Thyroid gland (tissue), 4 donors: Measurements from ENCODE around the gene POLR3GL. TPM values are rescaled to one million over a fixed set of nuclear protein-coding genes. Genes with fewer than 3 reads are reported as not detected.

Experiments used
- DNase-seq, 2 donors: peaks; one replicate each; pipeline ENCODE4 v3.0.0-alpha.2; 2019
- H3K27ac ChIP-seq, 3 donors: fragments of 200-600 bp; sonication (generic); 1 replicate in 2 of 3; 2 replicates in 1 of 3; pipeline ENCODE4 v1.5.1; 2016 to 2019; ENCODE audit warnings: mild to moderate bottlenecking in 1 of 3, moderate library complexity in 1 of 3
- H3K27me3 ChIP-seq: fragments of 200-600 bp; sonication (generic); one replicate; pipeline ENCODE4 v1.5.1; 2019
- H3K36me3 ChIP-seq, 2 donors: fragments of 200-600 bp; sonication (generic); one replicate each; pipeline ENCODE4 v1.5.1; 2016 to 2019
- H3K4me1 ChIP-seq, 2 donors: fragments of 200-600 bp; sonication (generic); one replicate each; pipeline ENCODE4 v1.5.1; 2017 to 2019
- H3K4me3 ChIP-seq, 3 donors: fragments of 200-600 bp; sonication (generic); replicated peaks in 1 of 3; 1 replicate in 2 of 3; 2 replicates in 1 of 3; pipeline ENCODE4 v1.5.1; 2016; ENCODE audit warnings: mild to moderate bottlenecking in 1 of 3
- H3K9me3 ChIP-seq: fragments of 200-600 bp; sonication (generic); one replicate; pipeline ENCODE4 v1.5.1; 2017
- POLR2A ChIP-seq, 2 donors: fragments of 450-650 bp; IDR thresholded peaks; one replicate each; pipeline ENCODE4 v1.6.1; 2017; ENCODE audit warnings: antibody characterized with exemption in 2 of 2, mild to moderate bottlenecking in 2 of 2, moderate library complexity in 1 of 2
- WGBS, 2 donors: methylation state at CpG; one replicate each; pipeline ENCODE4 v1.1.5; 2017; 5-methylcytosine and 5-hydroxymethylcytosine counted together
- intact Hi-C: fragments of 100-400 bp; cut with DNase I; formaldehyde crosslinking; loops from one replicate; pipeline ENCODE4 v1.15.1; 2023
- total RNA-seq, 4 donors: library from RNA; depleted of rRNA; stranded (reverse); fragments of >200 nt; gene quantifications; one replicate each; pipeline ENCODE4 v1.2.3, GENCODE V29; 2016
- TF ChIP-seq, protein P1 (sequence below), 6 experiments: fragments of 200-600 bp in 3 of 6; fragments of 450-650 bp in 3 of 6; sonication (generic) in 3 of 6; IDR thresholded peaks; one replicate each; pipeline ENCODE4 v1.5.1; 2016 to 2019; ENCODE audit warnings: antibody characterized with exemption in 6 of 6, mild to moderate bottlenecking in 2 of 6, inconsistent platforms in 1 of 6, moderate library complexity in 1 of 6

POLR3GL gene
- total RNA-seq, 4 donors from 2014 or later, result 12.5 to 36.4 (median 22.7) TPM

DNA sequence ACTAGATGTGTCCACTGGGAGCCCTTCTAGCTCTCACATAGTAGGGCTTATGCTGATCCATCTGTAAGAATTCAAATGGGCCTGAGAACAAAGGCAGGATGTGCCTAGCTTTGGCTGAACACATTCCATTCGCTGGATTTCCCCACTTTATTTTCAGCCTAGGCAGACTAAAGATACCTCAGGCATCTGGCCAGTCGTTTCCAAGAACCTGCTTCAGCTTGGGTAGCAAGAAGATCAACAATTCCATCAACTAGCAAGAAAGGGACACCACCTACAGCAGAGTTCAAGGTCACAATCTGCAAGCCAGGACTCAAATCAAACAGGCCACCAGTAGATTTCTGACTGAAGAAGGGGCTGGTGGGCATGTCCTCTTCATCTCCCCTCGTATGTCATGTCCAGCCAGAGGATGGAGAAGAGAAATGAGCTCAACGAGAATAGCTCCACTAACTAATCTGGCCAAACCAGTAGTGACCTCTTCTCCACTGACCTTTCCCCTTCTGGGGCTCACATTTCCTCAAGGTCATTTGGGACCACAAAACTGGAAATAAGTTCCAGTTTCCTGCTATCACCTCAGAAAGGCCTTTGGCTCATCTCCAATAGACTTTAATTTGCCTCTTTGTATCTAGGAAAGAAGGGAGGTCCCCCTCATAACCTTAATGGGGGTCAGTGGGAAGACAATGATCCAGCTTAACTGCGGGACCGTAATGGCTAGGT lies 17.7 kb downstream of the POLR3GL start:
- intact Hi-C loops, result no loop called here
- Histone ChIP-seq H3K9me3 (no peaks in the 10 kb centered on the region), H3K36me3 (no peaks in the 10 kb centered on the region), H3K4me1 (peaks cover 66 to 91% of the 10 kb centered on the region in 2 donors), H3K4me3 (no peak overlapping the region), H3K27me3 (no peaks in the 10 kb centered on the region), H3K27ac (peak overlapping the region; percentile 91 to 98 (median 96))
- peak in 1 of 2 donors; percentile 7 for DNase-seq
- TF ChIP-seq, protein P1, sequence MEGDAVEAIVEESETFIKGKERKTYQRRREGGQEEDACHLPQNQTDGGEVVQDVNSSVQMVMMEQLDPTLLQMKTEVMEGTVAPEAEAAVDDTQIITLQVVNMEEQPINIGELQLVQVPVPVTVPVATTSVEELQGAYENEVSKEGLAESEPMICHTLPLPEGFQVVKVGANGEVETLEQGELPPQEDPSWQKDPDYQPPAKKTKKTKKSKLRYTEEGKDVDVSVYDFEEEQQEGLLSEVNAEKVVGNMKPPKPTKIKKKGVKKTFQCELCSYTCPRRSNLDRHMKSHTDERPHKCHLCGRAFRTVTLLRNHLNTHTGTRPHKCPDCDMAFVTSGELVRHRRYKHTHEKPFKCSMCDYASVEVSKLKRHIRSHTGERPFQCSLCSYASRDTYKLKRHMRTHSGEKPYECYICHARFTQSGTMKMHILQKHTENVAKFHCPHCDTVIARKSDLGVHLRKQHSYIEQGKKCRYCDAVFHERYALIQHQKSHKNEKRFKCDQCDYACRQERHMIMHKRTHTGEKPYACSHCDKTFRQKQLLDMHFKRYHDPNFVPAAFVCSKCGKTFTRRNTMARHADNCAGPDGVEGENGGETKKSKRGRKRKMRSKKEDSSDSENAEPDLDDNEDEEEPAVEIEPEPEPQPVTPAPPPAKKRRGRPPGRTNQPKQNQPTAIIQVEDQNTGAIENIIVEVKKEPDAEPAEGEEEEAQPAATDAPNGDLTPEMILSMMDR (IDR thresholded peaks at IDR 0.05), result no peak
- TF ChIP-seq POLR2A (IDR thresholded peaks at IDR 0.05), result no peak
- 70 to 74% methylated on average over 6 of the region's 6 CpGs for WGBS, 2 donors

DNA sequence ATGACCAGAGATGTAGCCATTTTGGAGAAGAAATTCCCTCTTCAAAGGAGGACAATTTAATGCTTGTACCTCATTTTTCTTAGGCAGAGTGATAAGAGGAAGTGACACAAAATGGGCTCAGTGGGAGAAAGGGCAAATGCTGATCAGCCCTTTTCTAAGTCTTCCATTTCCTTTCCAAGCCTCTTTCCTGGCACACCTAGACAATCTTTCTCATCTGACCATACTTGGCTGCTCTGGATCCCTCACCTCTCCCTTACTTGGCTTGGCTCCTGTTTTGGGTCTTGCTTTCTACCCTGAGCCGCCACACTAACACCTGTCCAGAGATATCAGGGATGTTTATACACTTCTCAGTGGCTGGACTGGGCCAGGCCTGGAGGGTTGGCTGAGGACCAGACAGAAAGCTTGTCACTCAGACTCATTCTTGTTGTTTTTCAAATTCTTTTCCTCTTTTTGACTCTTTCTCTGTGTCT lies 18.8 kb downstream of the POLR3GL start:
- Histone ChIP-seq H3K27ac (peak overlapping the region; percentile 63 to 98 (median 96)), H3K9me3 (no peaks in the 10 kb centered on the region), H3K27me3 (no peaks in the 10 kb centered on the region), H3K4me3 (no peak overlapping the region), H3K36me3 (no peaks in the 10 kb centered on the region), H3K4me1 (peaks cover 59 to 89% of the 10 kb centered on the region in 2 donors)
- WGBS, 2 donors, result 17 to 23% methylated on average over 1 of the region's 1 CpG
- TF ChIP-seq, protein P1 (IDR thresholded peaks at IDR 0.05), result no peak
- peak; percentile 2 to 70 for TF ChIP-seq POLR2A (IDR thresholded peaks at IDR 0.05)
- DNase-seq, result peak; percentile 74 to 76
- intact Hi-C loops, result no loop called here

DNA sequence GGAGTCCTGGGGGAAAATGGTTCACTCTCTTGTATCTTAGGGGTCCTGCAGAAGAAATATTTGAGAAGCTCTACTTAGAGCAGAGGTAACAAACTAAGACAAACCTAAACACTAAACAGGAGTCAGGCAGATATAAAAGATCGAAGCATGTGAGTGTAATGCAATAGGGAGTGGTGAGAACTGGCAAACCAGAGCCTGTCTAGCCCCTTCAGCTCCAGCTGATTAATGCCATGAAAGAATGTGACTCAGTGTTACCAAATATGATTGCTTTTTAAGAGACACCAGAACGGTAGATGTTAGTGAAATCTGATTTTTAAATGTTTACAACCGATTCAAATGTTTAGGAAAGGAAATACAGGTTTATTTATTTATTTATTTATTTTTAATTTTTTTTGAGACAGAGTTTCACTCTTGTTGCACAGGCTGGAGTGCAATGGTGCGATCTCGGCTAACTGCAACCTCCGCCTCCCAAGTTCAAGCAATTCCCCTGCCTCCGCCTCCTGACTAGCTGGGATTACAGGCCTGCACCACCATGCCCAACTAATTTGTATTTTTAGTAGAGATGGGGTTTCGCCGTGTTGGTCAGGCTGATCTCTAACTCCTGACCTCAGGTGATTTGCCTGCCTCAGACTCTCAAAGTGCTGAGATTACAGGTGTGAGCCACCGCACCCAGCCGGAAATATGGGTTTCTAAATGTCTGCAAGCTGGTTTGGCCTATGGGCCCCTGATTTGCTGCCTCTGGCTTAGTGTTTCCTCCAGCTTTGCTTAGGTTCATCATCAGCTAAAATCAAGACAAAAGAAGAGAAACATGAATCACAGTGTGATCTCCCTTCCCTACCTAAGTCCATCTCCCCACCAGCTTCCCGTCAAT lies 19.7 kb downstream of the POLR3GL start:
- H3K27ac ChIP-seq, result peak overlapping the region; percentile 63 to 98 (median 96)
- intact Hi-C loops, result no loop called here
- 93 to 95% methylated on average over 12 of the region's 12 CpGs for WGBS, 2 donors

DNA sequence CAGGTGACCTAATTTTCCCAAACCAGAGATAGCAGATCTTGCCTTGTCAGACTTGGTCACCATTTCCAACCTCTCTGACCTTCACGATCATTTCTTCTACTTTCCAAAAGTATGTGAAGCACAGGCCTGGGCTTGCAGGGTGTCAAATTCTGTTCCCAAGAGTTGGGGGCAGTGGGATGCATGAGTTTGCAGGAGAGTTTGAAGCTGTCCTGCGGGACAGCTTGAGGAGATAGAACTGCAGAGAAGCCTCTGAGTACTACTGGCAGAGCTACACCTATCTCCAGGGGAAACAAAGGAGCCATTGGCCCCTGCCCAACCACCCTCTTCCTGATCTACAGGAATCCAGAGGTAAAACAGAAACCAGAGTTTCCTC lies 20.6 kb downstream of the POLR3GL start:
- intact Hi-C loops, result no loop called here
- WGBS, 2 donors, result 75 to 80% methylated on average over 2 of the region's 2 CpGs
- no peak overlapping the region for H3K4me3 ChIP-seq
- H3K27me3 ChIP-seq, result no peaks in the 10 kb centered on the region
- TF ChIP-seq POLR2A (IDR thresholded peaks at IDR 0.05), result no peak
- TF ChIP-seq, protein P1 (IDR thresholded peaks at IDR 0.05), result no peak
- peak overlapping the region; percentile 72 to 98 (median 96) for H3K27ac ChIP-seq
- no peaks in the 10 kb centered on the region for H3K36me3 ChIP-seq
- H3K4me1 ChIP-seq, result peaks cover 46 to 86% of the 10 kb centered on the region in 2 donors
- no peaks in the 10 kb centered on the region for H3K9me3 ChIP-seq
- peak; percentile 27 to 47 for DNase-seq

More for the DNA sequence above, 19.7 kb downstream of the POLR3GL start:
- H3K4me3 ChIP-seq, result no peak overlapping the region
- TF ChIP-seq, protein P1 (IDR thresholded peaks at IDR 0.05), result no peak
- no peak for TF ChIP-seq POLR2A (IDR thresholded peaks at IDR 0.05)
- no peaks in the 10 kb centered on the region for H3K36me3 ChIP-seq
- peaks cover 50 to 89% of the 10 kb centered on the region in 2 donors for H3K4me1 ChIP-seq
- DNase-seq, result peak in 1 of 2 donors; percentile 1
- H3K9me3 ChIP-seq, result no peaks in the 10 kb centered on the region
- H3K27me3 ChIP-seq, result no peaks in the 10 kb centered on the region
